PC-9 (cell line): Measurements from ENCODE around the gene NDUFC1. TPM values are rescaled to one million over a fixed set of nuclear protein-coding genes. Genes with fewer than 3 reads are reported as not detected.

Experiments
- BruUV-seq: library from RNA; stranded (reverse); fragments of 400-500 nt; replicated peaks from 2 replicates; lab custom pipeline; 2021; lab: Mats Ljungman, UMichigan
- CTCF ChIA-PET: fragments of 300-600 bp; sonication (Branson Sonifier 250); formaldehyde crosslinking; loops from one replicate; lab custom pipeline; 2022; ENCODE audit warnings: antibody characterized with exemption; lab: Charles Lee
- POLR2A ChIA-PET: fragments of 300-600 bp; sonication (Branson Sonifier 250); formaldehyde crosslinking; loops from one replicate; lab custom pipeline; 2022; ENCODE audit warnings: antibody characterized with exemption; ENCODE audit not compliant: unreplicated experiment; lab: Charles Lee
- DNase-seq, 2 experiments: peaks; one replicate each; pipeline versions ENCODE4 v3.0.0 to v3.0.0-alpha.2; 2015 to 2022; ENCODE audit warnings: mixed read lengths in 1 of 2
- H2AFZ ChIP-seq: fragments of 200-600 bp; sonication (generic); 2 replicates; pipeline ENCODE4 v1.8.1; 2017; ENCODE audit warnings: antibody characterized with exemption
- H3F3A ChIP-seq: fragments of 200-600 bp; sonication (generic); 2 replicates; pipeline ENCODE4 v1.8.1; 2017; ENCODE audit warnings: antibody characterized with exemption, mild to moderate bottlenecking, low read depth; ENCODE audit not compliant: insufficient read depth
- H3K27ac ChIP-seq: fragments of 200-600 bp; sonication (generic); 2 replicates; pipeline ENCODE4 v1.6.1; 2016; ENCODE audit warnings: mixed run types
- H3K27me3 ChIP-seq: fragments of 200-600 bp; sonication (generic); 2 replicates; pipeline ENCODE4 v1.6.1; 2016; ENCODE audit warnings: low read depth, mixed run types; ENCODE audit not compliant: insufficient read depth
- H3K36me3 ChIP-seq: fragments of 200-600 bp; sonication (generic); 2 replicates; pipeline ENCODE4 v1.6.1; 2016; ENCODE audit warnings: low read depth, mixed run types
- H3K4me1 ChIP-seq: fragments of 200-600 bp; sonication (generic); replicated peaks from 2 replicates; pipeline ENCODE4 v1.6.1; 2016; ENCODE audit warnings: mixed run types; ENCODE audit not compliant: insufficient read depth
- H3K4me2 ChIP-seq: fragments of 200-600 bp; sonication (generic); 2 replicates; pipeline ENCODE4 v1.6.1; 2017; ENCODE audit warnings: mixed run types
- H3K4me3 ChIP-seq: fragments of 200-600 bp; sonication (generic); 2 replicates; pipeline ENCODE4 v1.6.1; 2016; ENCODE audit warnings: mixed run types
- H3K79me2 ChIP-seq: fragments of 200-600 bp; sonication (generic); 2 replicates; pipeline ENCODE4 v1.6.1; 2017; ENCODE audit warnings: low read depth, mixed run types
- H3K9me2 ChIP-seq: fragments of 200-600 bp; sonication (generic); 2 replicates; pipeline ENCODE4 v1.8.1; 2017; ENCODE audit warnings: mild to moderate bottlenecking; ENCODE audit not compliant: insufficient read depth
- H3K9me3 ChIP-seq: fragments of 200-600 bp; sonication (generic); 2 replicates; pipeline ENCODE4 v1.8.1; 2016; ENCODE audit warnings: low read depth; ENCODE audit not compliant: insufficient read depth
- H4K20me1 ChIP-seq: fragments of 200-600 bp; sonication (generic); 2 replicates; pipeline ENCODE4 v1.8.1; 2017; ENCODE audit not compliant: insufficient read depth
- CTCF ChIP-seq: fragments of 200-600 bp; sonication (generic); conservative IDR thresholded peaks from 2 replicates; pipeline ENCODE4 v1.6.1; 2017; ENCODE audit warnings: mixed run types, antibody characterized with exemption, mild to moderate bottlenecking, moderate library complexity
- EZH2 ChIP-seq: fragments of 200-600 bp; sonication (generic); IDR thresholded peaks from 2 replicates; pipeline ENCODE4 v1.8.0; 2017; ENCODE audit warnings: antibody characterized with exemption, low read depth
- intact Hi-C: fragments of 100-400 bp; cut with micrococcal nuclease; formaldehyde crosslinking; loops from one replicate; pipeline ENCODE4 v1.10.0; 2022; ENCODE audit not compliant: unreplicated experiment
- total RNA-seq: library from RNA; stranded (reverse); gene quantifications from 2 replicates; pipeline ENCODE4 v1.2.3, GENCODE V29; 2021

The NDUFC1 gene
- total RNA-seq, 1 experiment from 2014 or later, result 59.3 TPM

- Histone ChIP-seq H3F3A (no peaks in the 10 kb centered on the region), H3K27ac (peak overlapping the region; percentile 52; the same call in 1 of the 2 replicates), H3K79me2 (peaks cover 90% of the 10 kb centered on the region), H3K36me3 (no peaks in the 10 kb centered on the region; the same call in 1 of the 2 replicates), H3K9me2 (no peaks in the 10 kb centered on the region), H4K20me1 (peaks cover 24% of the 10 kb centered on the region), H3K4me2 (no peak overlapping the region), H3K9me3 (no peaks in the 10 kb centered on the region), H3K4me1 (peaks cover 18% of the 10 kb centered on the region; the same call in 1 of the 2 replicates), H3K4me3 (no peak overlapping the region), H2AFZ (no peak overlapping the region), H3K27me3 (no peaks in the 10 kb centered on the region)
- intact Hi-C loops, result no loop called here
- no TSS peak for BruUV-seq
- TF ChIP-seq EZH2, result no peak
- TF ChIP-seq CTCF, result no peak
- POLR2A ChIA-PET, result interaction anchor here (0.7 kb wide), 1 partner anchor 39 kb away, joined by 3 read pairs; no protein-coding TSS in a partner anchor
- CTCF ChIA-PET, result interaction anchor here (0.7 to 1.4 kb wide), 2 partner anchors 92 to 301 kb away, joined by 3 read pairs; no protein-coding TSS in a partner anchor
- peak in 1 of 2 experiments; percentile 55 for DNase-seq
Observed at GRCh38 chr4:139331185-139331584, 28.9 kb upstream of the NDUFC1 start.

DNA sequence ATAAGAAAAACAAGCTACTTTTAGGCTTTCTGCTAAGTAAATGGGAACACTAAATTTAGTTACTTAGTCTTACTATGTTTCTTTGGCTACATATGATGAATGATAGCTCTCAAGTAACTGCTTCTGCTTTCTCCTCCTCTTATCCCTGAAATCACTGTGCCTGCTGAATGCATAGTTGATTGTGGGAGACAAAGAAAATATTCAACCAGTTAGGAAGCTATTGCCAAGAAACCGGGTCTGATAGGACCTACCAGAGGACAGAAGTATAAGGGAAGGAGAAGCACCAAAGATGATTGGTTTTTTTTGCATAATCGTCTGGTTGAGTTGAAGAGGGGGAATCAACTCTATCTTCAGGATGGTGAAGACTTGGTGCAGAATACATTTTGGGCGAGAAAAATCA lies 28.0 kb upstream of the NDUFC1 start:
- peaks cover 18% of the 10 kb centered on the region; the same call in 1 of the 2 replicates for H3K4me1 ChIP-seq
- H3K9me2 ChIP-seq, result no peaks in the 10 kb centered on the region
- peaks cover 32% of the 10 kb centered on the region for H4K20me1 ChIP-seq
- no peak overlapping the region for H3K4me2 ChIP-seq
- no peaks in the 10 kb centered on the region; the same call in 1 of the 2 replicates for H3K36me3 ChIP-seq
- no TSS peak for BruUV-seq
- H3K27ac ChIP-seq, result peak overlapping the region; percentile 52; the same call in 1 of the 2 replicates
- intact Hi-C loops, result no loop called here
- ChIA-PET POLR2A (no interaction called here), CTCF (interaction anchor here (0.6 kb wide), 1 partner anchor 10 kb away, joined by 6 read pairs; no protein-coding TSS in a partner anchor)
- no peak overlapping the region for H3K4me3 ChIP-seq
- H3K79me2 ChIP-seq, result peaks cover 95% of the 10 kb centered on the region
- H3K27me3 ChIP-seq, result no peaks in the 10 kb centered on the region
- H2AFZ ChIP-seq, result no peak overlapping the region
- TF ChIP-seq EZH2 (no peak), CTCF (no peak)
- no peaks in the 10 kb centered on the region for H3K9me3 ChIP-seq
- no peaks in the 10 kb centered on the region for H3F3A ChIP-seq
- DNase-seq, result no peak

DNA sequence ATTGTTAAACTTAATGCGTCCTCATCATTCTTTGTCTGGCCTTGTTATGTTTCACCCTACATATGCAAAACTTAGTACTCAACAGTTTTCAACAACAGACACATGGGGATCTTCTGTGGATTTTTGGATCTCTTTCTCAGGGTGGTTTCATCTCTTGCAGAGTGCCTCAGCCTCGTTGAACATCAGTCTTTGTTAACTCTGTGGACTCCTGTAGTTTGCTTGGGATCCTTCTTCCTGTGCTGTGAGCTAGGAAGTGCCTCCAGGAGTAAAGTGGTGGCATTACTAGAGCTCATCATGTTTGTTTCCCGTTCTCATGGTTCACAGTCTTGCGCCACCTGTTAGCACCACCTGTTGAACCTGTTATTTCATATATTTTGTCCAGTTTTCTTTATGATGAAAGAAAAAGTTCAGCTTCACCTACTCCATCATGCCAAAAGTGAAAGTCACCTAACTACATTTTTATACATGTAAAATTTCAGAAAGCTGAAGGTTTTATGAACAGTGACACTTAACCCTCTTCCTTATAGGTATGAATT lies 27.5 kb upstream of the NDUFC1 start:
- BruUV-seq, result no TSS peak
- H3K4me3 ChIP-seq, result no peak overlapping the region
- intact Hi-C loops, result no loop called here
- no peaks in the 10 kb centered on the region for H3K27me3 ChIP-seq
- H3K79me2 ChIP-seq, result peaks cover 99% of the 10 kb centered on the region
- H3K27ac ChIP-seq, result peak overlapping the region; percentile 52; the same call in 1 of the 2 replicates
- no peaks in the 10 kb centered on the region for H3K9me2 ChIP-seq
- no peak overlapping the region for H2AFZ ChIP-seq
- POLR2A ChIA-PET, result no interaction called here
- no peak overlapping the region for H3K4me2 ChIP-seq
- H3K36me3 ChIP-seq, result no peaks in the 10 kb centered on the region; the same call in 1 of the 2 replicates
- H3K9me3 ChIP-seq, result no peaks in the 10 kb centered on the region
- no peaks in the 10 kb centered on the region for H3F3A ChIP-seq
- TF ChIP-seq CTCF, result no peak
- TF ChIP-seq EZH2, result no peak
- CTCF ChIA-PET, result interaction anchor here (0.6 kb wide), 1 partner anchor 9 kb away, joined by 6 read pairs; no protein-coding TSS in a partner anchor
- peaks cover 33% of the 10 kb centered on the region for H4K20me1 ChIP-seq
- peaks cover 18% of the 10 kb centered on the region; the same call in 1 of the 2 replicates for H3K4me1 ChIP-seq
- peak in 1 of 2 experiments; percentile 58 for DNase-seq
